DMS153 treated with DMSO at 0.1 percent for 48 hours (cell line): ENCODE data around the gene IBTK.
"Not testable (repeated sequence)": the region's sequence is repeated elsewhere in the genome, so short reads cannot be mapped to it uniquely, and the experiment has no call there.

Source experiments
- DNase-seq: peaks from one replicate; lab custom pipeline; 2025; ENCODE audit not compliant: unreplicated experiment; lab: John Stamatoyannopoulos, UW

The IBTK gene, protein sequence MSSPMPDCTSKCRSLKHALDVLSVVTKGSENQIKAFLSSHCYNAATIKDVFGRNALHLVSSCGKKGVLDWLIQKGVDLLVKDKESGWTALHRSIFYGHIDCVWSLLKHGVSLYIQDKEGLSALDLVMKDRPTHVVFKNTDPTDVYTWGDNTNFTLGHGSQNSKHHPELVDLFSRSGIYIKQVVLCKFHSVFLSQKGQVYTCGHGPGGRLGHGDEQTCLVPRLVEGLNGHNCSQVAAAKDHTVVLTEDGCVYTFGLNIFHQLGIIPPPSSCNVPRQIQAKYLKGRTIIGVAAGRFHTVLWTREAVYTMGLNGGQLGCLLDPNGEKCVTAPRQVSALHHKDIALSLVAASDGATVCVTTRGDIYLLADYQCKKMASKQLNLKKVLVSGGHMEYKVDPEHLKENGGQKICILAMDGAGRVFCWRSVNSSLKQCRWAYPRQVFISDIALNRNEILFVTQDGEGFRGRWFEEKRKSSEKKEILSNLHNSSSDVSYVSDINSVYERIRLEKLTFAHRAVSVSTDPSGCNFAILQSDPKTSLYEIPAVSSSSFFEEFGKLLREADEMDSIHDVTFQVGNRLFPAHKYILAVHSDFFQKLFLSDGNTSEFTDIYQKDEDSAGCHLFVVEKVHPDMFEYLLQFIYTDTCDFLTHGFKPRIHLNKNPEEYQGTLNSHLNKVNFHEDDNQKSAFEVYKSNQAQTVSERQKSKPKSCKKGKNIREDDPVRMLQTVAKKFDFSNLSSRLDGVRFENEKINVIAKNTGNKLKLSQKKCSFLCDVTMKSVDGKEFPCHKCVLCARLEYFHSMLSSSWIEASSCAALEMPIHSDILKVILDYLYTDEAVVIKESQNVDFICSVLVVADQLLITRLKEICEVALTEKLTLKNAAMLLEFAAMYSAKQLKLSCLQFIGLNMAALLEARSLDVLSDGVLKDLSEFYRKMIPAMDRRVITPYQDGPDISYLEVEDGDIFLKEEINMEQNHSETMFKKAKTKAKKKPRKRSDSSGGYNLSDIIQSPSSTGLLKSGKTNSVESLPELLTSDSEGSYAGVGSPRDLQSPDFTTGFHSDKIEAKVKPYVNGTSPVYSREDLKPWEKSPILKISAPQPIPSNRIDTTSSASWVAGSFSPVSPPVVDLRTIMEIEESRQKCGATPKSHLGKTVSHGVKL (N-terminal part only)

DNA sequence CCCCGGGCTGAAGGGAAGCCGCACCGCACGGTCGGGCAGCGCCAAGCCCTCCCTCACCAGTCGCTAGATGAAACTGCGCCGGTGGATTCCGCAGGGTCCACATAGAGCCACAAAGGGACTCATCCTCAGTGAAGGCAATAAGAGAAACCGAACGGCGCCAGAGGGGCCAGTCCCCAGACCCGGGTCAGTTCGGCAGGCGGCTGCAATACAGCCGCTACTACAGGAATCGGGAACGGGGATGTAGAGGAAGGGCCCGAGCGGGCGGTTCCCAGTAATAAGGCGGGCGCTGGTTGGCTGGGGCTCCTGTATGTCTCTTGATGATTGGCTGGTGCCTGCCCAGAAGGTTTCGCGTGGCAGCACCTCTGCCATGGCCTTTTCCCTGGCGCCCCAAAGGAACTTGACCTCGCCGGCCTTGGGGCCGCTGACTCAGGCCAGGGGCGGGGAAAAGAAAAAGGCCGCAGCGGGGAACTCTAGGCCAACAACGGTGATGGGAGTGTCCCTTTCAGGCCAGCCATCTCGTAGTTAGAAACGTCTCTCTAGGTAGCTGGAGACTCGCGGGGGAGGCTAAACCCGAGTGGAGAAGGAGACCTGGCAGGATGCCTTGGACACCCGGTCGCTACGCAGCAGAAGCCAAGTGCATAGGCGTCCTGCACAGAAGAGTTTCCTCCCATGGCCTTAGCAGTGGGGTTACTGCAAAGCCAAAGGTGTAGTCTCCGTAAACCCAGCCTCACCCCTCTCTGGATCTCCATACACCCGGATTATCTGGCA, at the start of gene IBTK:
Gene IBTK, minus strand, starts transcription at position 240 of the 768 bp plus-strand sequence. CDS start 7,258 bp downstream, outside the sequence.
- DNase-seq, result peak; percentile 92

DNA sequence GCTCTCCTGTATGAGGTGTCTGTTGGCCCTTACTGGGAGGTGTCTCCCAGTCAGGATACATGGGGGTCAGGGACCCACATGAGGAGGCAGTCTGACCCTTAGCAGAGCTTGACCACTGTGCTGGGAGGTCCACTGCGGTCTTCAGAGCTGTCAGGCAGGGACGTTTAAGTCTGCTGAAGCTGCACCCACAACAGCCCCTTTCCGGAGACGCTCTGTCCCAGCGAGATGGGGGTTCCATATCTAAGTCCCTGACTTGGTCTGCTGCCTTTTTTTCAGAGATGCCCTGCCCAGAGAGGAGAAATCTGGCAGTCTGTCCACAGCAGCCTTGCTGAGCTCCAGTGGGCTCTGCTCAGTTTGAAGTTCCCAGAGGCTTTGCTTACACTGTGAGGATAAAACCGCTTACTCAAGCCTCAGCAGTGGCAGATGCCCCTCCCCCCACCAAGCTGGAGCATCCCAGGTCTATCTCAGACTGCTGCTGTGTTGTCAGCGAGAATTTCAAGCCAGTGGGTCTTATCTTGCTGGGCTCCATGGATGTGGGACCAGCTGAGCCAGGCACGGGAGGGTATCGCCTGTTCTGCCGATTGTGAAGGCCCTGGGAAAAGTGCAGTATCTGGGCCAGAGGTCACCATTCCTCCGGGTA, 36.3 kb upstream of the IBTK start:
- no peak for DNase-seq

GRCh38 chr6:82281550-82281949, 34.0 kb upstream of the IBTK start:
- not testable (repeated sequence) for DNase-seq

DNA sequence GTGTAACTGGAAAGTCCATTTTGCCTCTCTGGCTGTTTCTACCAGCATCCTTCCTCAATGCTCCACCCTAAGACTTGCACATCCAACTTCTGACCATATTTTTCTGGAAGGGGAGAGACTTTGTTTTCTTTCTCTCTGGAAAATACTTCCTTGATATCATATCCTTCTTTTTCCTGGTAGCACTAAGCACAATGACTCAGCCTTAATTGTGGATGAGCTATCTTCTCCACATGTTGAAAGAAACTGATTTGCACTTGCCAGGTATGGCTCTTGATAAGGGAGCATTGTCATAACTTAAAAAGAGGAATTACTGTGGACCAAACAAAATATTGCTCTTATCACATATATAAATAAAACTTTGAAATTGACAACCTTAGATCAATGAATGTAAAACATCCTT, 30.1 kb upstream of the IBTK start:
- DNase-seq, result no peak

DNA sequence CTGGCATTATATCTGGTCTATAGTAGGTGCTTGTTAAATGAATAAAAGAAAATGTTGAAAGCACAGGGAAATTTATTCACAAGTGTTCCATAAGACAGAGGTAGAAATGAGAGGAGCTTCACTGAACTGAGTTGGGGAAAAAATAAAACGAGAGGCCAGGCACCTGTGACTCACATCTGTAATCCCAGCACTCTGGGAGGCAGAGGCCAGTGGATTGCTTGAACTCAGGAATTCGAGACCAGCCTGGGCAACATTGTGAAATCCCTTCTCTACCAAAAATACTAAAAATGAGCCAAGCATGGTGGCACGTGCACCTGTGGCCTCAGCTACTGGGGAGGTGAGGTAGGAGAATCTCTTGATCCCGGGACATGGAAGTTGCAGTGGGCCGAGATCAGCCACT, 28.1 kb upstream of the IBTK start:
- no peak for DNase-seq

DNA sequence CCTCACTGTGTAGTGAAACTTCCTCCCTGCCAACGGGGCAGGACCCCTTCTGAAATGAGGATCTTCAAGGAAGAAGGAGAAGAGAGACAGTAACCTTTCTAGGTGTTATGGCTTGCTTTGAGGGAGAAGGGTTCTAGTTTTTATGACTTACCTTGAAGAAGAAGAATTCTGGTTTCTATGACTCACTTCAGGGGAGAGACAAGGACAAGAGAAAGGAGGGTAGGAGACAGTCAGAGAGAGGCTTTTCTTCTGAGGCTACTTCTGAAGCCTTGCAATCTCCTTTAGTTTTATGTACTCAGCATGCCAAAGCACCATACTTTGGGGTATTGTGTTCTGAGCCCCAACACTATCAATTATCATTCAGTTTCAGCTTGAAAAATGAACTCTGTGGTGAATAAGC, 25.8 kb upstream of the IBTK start:
- DNase-seq, result no peak

- peak; percentile 91 for DNase-seq
Observed at GRCh38 chr6:82270881-82271635, 23.5 kb upstream of the IBTK start.

DNA sequence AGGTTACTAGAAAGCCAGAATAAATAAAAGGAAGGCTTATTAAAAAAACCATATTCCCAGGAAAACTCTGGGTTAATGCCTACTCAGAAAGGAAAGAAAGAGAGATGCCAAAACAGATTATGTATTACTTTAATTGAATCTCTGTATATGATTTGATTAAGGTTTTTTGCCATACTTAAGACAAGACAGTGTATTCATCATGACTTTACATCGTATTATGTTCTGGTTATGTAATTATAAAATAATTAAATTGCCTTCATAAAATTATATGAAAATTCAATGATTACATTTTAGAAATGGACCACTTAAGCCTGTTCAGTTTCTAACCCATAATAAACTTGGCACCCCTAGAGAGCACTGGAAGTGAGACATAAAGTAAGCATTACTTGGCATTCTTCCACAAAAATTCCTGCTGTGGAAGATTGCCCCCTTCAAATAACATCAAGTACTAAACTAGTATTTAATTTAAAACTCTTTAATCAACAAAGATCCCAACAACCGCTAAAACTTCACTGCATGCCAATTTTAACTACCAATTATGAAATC, 20.8 kb upstream of the IBTK start:
- no peak for DNase-seq

- no peak for DNase-seq
Observed at GRCh38 chr6:82264824-82265223, 17.3 kb upstream of the IBTK start.

DNA sequence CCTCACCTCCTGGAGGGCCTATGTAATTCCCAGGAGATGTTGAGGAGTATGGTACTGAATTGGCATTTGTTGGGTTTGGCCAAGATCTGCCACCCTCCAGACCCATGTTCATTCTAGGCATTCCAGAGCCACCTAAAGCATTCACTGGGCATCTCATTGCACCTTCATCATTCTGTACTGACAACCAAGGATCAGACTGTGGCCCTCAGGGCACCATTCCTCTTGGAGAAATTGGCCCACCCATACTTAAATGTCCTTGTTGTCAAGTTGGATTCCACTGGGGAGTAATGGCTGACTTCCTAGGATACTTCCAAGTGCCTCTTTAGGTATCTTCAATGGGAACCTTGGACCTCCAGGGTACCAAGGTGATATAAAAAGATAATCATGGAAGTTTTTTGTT, 16.8 kb upstream of the IBTK start:
- no peak for DNase-seq

- no peak for DNase-seq
Observed at GRCh38 chr6:82263916-82264315, 16.4 kb upstream of the IBTK start.

- no peak for DNase-seq
Observed at GRCh38 chr6:82260997-82261732, 13.6 kb upstream of the IBTK start.

GRCh38 chr6:82259389-82259788, 11.8 kb upstream of the IBTK start:
- DNase-seq, result no peak

DNA sequence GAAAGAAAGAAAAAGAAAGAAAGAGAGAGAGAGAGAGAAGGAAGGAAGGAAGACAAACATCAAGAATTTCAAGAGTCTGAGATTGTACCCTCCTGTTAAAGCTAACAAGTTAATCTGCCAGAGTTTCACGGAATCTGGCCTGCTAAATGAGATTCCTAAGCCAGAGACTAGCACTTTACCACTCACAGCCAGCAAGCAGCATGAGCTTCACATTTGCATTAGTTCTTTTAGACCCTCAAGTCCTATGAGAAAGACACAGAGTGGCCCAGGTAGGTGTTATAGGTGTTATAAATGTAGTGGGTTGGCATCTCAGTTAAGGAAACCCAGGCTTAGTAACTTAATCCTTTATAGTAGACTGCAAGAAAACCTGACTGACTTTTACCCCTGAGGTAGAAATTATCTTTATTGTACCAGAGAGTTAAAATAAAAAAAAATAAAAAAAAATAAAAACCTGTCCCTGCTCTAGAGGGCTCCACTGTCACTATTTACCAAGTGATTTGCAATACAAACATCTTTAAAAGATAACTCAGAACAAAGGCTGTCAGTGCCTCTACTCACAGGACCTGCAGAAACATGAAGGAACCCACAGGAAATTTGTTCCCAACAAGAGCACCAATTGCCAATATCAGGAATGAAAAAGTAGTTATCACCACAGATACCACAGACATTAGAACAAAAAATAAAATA, 9.7 kb upstream of the IBTK start:
- no peak for DNase-seq

DNA sequence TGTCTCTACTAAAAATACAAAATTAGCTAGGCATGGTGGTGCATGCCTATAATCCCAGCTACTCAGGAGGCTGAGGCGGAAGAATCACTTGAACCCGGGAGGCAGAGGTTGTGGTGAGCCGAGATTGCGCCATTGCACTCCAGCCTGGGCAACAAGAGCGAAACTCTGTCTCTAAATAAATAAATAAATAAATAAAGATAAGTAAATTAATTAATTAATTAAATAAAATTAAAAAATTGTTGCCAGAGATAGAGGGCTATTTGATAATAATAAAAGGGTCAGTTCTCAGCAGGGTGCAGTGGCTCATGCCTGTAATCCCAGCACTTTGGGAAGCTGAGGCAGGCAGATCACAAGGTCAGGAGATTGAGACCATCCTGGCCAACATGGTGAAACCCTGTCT, 7.2 kb upstream of the IBTK start:
- not testable (repeated sequence) for DNase-seq

- DNase-seq, result peak; percentile 71
Observed at GRCh38 chr6:82251942-82252341, 4.4 kb upstream of the IBTK start.

DNA sequence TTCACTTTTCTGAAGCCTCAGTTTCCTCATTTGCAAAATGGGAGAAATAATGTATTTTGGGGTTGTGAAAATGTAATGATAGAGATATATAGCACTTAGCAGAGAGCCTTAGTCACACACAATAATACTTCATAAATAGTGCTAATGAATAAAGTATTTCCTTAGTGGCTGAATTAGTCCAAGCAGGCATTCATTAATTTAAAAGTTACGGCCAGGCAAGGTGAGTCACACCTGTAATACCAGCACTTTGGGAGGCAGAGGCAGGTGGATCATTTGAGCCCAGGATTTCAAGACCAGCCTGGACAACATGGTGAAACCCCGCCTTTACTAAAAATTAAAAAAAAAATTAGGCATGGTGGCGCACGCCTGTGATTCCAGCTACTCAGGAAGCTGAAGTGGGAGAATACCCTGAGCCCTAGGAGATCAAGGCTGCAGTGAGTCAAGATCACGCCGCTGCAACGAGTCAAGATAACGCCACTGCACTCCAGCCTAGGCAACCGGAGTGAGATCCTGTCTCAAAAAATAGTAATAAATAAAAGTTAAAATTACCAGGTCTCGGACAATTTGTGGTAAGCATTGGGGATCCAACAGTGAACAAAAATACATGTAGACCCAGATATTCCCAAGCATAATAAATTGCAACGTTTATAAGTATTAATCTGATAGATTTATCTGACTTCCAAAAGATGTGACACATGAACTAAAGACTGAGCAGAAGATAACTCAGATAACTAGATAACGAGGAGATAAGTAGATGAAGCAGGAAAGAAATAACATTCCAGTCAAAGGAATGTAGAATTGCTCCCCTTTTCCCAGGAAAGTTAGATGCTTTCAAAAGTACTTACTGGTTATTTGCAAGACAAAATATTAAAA, 2.1 kb upstream of the IBTK start:
- no peak for DNase-seq
